NCI-H2227 (cell line): ENCODE measurements around the gene FDPS.
"Not testable (repeated sequence)": the region's sequence is repeated elsewhere in the genome, so short reads cannot be mapped to it uniquely, and the experiment has no call there.

Experiments
- DNase-seq: peaks from one replicate; lab custom pipeline; 2025; ENCODE audit not compliant: unreplicated experiment; lab: John Stamatoyannopoulos, UW

Gene FDPS

GRCh38 chr1:155285063-155285462, 23.6 kb upstream of the FDPS start:
- DNase-seq, result no peak

GRCh38 chr1:155285631-155286044, 23.0 kb upstream of the FDPS start:
- no peak for DNase-seq

GRCh38 chr1:155286544-155286943, 22.1 kb upstream of the FDPS start:
- DNase-seq, result no peak

GRCh38 chr1:155287987-155288543, 20.6 kb upstream of the FDPS start:
- DNase-seq, result no peak

- not testable (repeated sequence) for DNase-seq
Measured at GRCh38 chr1:155291006-155291405, 17.7 kb upstream of the FDPS start.

- no peak for DNase-seq
Measured at GRCh38 chr1:155293086-155293749, 15.4 kb upstream of the FDPS start.

- no peak for DNase-seq
Measured at GRCh38 chr1:155294520-155295182, 14.0 kb upstream of the FDPS start.

GRCh38 chr1:155295183-155295941, 13.3 kb upstream of the FDPS start:
- no peak for DNase-seq

GRCh38 chr1:155295942-155296267, 12.8 kb upstream of the FDPS start:
- no peak for DNase-seq

- no peak for DNase-seq
Measured at GRCh38 chr1:155296661-155297060, 12.0 kb upstream of the FDPS start.

- DNase-seq, result peak; percentile 23
Measured at GRCh38 chr1:155297384-155297783, 11.3 kb upstream of the FDPS start.

GRCh38 chr1:155300024-155300423, 8.6 kb upstream of the FDPS start:
- DNase-seq, result no peak

GRCh38 chr1:155300553-155301329, 7.9 kb upstream of the FDPS start:
- no peak for DNase-seq

- no peak for DNase-seq
Measured at GRCh38 chr1:155301342-155301841, 7.3 kb upstream of the FDPS start, which contains the start of gene PKLR. Gene PKLR, minus strand, starts transcription at chr1:155301438. Its CDS starts 43 bp downstream, at chr1:155301395.

- DNase-seq, result no peak
Measured at GRCh38 chr1:155304558-155305063, 4.1 kb upstream of the FDPS start.

- DNase-seq, result no peak
Measured at GRCh38 chr1:155305881-155306391, 2.7 kb upstream of the FDPS start.

GRCh38 chr1:155307247-155307740, 1.4 kb upstream of the FDPS start:
- DNase-seq, result peak; percentile 39

GRCh38 chr1:155309423-155310021, 856 bp downstream of the FDPS start:
- no peak for DNase-seq

GRCh38 chr1:155313261-155313660, 4.6 kb downstream of the FDPS start:
- no peak for DNase-seq

- DNase-seq, result no peak
Measured at GRCh38 chr1:155316922-155317321, 8.3 kb downstream of the FDPS start.
